GM12875 (cell line): ENCODE measurements around the gene GRIN2B.

Experiments used
- H3K4me3 ChIP-seq: one replicate; pipeline ENCODE4 v1.5.1; 2011; ENCODE audit warnings: low read depth, low read length, control low read depth
- CTCF ChIP-seq: IDR thresholded peaks from 2 replicates; pipeline ENCODE4 v1.5.1; 2011; ENCODE audit warnings: low read depth, mild to moderate bottlenecking, control low read depth, inconsistent platforms, low read length, moderate library complexity, borderline replicate concordance; ENCODE audit not compliant: insufficient read depth

Gene GRIN2B

GRCh38 chr12:13945641-13946040 lies 35.8 kb downstream of the GRIN2B start:
- H3K4me3 ChIP-seq = no peak overlapping the region
- TF ChIP-seq CTCF = no peak

GRCh38 chr12:13945236-13945635 lies 36.2 kb downstream of the GRIN2B start:
- no peak for TF ChIP-seq CTCF
- H3K4me3 ChIP-seq = no peak overlapping the region

GRCh38 chr12:13942826-13943225 lies 38.6 kb downstream of the GRIN2B start:
- H3K4me3 ChIP-seq = no peak overlapping the region
- no peak for TF ChIP-seq CTCF

GRCh38 chr12:13941258-13942249 lies 39.8 kb downstream of the GRIN2B start:
- peak; percentile 20; the same call in 1 of the 2 replicates for TF ChIP-seq CTCF
- H3K4me3 ChIP-seq = no peak overlapping the region

DNA sequence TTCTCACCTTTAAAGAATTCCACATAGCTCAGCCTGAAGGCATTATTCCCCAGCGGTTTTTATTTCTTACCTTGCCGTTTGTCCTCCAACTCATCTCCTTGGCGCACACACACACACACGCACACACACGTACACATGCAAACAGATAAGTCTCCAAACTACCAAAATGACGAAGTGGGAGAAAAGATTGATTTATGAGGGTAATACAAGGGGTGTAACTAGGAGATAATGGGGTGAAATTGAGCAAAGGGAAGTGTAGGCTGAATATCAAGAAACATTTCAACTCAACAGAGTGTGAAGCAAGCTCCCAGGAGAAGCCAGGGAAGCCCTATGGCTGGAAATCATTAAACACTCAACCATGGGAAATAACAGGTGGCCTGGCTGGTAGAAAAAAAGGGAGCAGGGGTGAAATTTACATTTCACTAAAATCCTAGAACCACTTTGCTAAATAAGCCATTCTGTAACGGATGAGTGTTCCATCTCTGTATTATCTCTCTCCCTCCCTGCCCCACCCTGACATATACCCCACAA lies 41.0 kb downstream of the GRIN2B start:
- H3K4me3 ChIP-seq = no peak overlapping the region
- TF ChIP-seq CTCF = no peak

GRCh38 chr12:13937735-13938134 lies 43.7 kb downstream of the GRIN2B start:
- TF ChIP-seq CTCF = no peak

DNA sequence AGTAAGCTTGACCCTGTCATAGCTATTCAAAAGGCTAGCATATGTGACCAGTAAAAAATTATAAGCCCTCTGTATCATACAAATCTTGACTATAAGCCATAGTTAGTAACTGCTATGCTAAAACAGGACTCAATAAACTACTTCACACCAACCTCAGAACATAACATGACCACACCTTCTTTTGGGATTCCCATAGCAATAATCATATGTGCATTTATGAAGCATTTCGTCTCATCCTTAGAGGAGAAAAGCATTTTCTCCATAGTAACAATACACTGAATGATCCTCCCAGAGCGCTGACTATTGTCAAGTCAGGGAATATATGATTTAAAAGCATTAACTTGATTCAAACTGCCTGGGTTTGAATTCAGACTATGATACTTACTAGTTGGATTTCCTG lies 46.2 kb downstream of the GRIN2B start:
- no peak overlapping the region for H3K4me3 ChIP-seq
- no peak for TF ChIP-seq CTCF

More at GRCh38 chr12:13937735-13938134, 43.7 kb downstream of the GRIN2B start:
- H3K4me3 ChIP-seq = no peak overlapping the region
